ENCODE measurements around the gene IL1RL2. TPM values are rescaled to one million over a fixed set of nuclear protein-coding genes. Genes with fewer than 3 reads are reported as not detected.

The IL1RL2 gene
- total RNA-seq, 4 donors from 2014 or later = 0.35 to 0.49 TPM; not detected in 2

- in situ Hi-C loops (cut with MboI; ENCODE audit: low sequenced_read_pairs in 4 of 4) (loop anchor here in 1 of 4 donors (10.0 kb wide), 1 partner anchor 50 kb away; no protein-coding TSS in a partner anchor), intact Hi-C loops (cut with DNase I; ENCODE audit: low total_unique reads) (loop anchor here (10.0 kb wide), 1 partner anchor 170 kb away; the partner anchor contains the start of gene IL18R1)
- Histone ChIP-seq H3K4me1 (peaks cover 3 to 8% of the 10 kb centered on the region in 2 donors), H3K36me3 (no peaks in the 10 kb centered on the region), H3K4me3 (no peak overlapping the region), H3K27me3 (no peaks in the 10 kb centered on the region), H3K9me3 (no peaks in the 10 kb centered on the region), H3K27ac (no peak overlapping the region)
- no peak for ATAC-seq
- no peak for DNase-seq
- no peak for TF ChIP-seq POLR2A (IDR thresholded peaks at IDR 0.05)
- TF ChIP-seq CTCF (IDR thresholded peaks at IDR 0.05 in 4 of 5, conservative IDR thresholded peaks at IDR 0.05 in 1 of 5) = no peak
These were observed 2.3 kb upstream of the IL1RL2 start for GRCh38 chr2:102184568-102184967.

- Histone ChIP-seq H3K4me3 (no peak overlapping the region), H3K36me3 (no peaks in the 10 kb centered on the region), H3K9me3 (no peaks in the 10 kb centered on the region), H3K27me3 (no peaks in the 10 kb centered on the region), H3K4me1 (peaks cover 3 to 8% of the 10 kb centered on the region in 2 donors), H3K27ac (no peak overlapping the region)
- TF ChIP-seq CTCF (IDR thresholded peaks at IDR 0.05 in 4 of 5, conservative IDR thresholded peaks at IDR 0.05 in 1 of 5) = peak in 4 of 5 experiments; percentile 35 to 55 (median 48)
- TF ChIP-seq POLR2A (IDR thresholded peaks at IDR 0.05) = no peak
- in situ Hi-C loops (cut with MboI; ENCODE audit: low sequenced_read_pairs in 4 of 4) = loop anchor here in 1 of 4 donors (10.0 kb wide), 1 partner anchor 49 kb away; no protein-coding TSS in a partner anchor
- DNase-seq (no peak), ATAC-seq (peak in 1 of 2 donors; percentile 18)
- intact Hi-C loops (cut with DNase I; ENCODE audit: low total_unique reads) = loop anchor here (10.0 kb wide), 1 partner anchor 169 kb away; the partner anchor contains the start of gene IL18R1
These were observed 1.5 kb upstream of the IL1RL2 start for GRCh38 chr2:102185347-102185746.

DNA sequence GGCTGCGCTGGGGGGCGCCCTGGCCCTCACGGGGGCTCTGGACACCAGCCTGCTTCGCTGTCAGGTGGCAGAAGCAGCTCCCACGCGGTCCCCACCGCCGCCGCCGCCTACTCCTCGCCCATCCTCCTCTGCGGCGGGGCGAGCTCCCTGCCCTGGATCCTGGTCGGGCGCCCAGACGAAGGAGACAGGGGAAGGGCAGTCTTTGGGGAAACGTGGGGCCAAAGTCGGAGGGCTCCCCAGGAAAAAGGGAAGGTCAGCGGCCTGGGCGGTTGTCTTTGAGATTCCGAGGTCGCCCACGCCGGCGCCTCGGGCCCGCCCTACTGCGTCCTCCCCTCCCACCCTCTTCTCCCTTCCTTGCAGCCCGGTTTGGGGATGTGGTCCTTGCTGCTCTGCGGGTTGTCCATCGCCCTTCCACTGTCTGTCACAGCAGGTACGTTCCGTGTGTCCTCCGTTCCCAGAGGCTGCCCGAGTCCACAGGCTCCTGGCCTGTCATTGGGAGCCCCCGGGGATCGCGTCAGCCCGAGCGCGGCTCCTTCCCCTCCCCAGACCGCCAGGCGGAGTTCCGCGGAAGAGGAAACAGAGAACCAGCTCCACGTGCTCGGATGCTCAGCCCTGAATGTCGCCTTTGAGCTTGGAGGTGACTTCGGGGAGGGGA is 800 bp downstream of the IL1RL2 start:
- TF ChIP-seq POLR2A (IDR thresholded peaks at IDR 0.05) = peak in 1 of 2 donors; percentile 28
- TF ChIP-seq CTCF (IDR thresholded peaks at IDR 0.05 in 4 of 5, conservative IDR thresholded peaks at IDR 0.05 in 1 of 5) = peak in 4 of 5 experiments; percentile 27 to 54 (median 50)
- in situ Hi-C loops (cut with MboI; ENCODE audit: low sequenced_read_pairs in 4 of 4) = loop anchor here in 1 of 4 donors (10.0 kb wide), 1 partner anchor 47 kb away; no protein-coding TSS in a partner anchor
- intact Hi-C loops (cut with DNase I; ENCODE audit: low total_unique reads) = loop anchor here (1.0 to 10.0 kb wide), 3 partner anchors 54 to 167 kb away; partner anchors contain the start of gene IL18R1
- peak overlapping the region; percentile 50 to 74 (median 60) for H3K27ac ChIP-seq
- no peaks in the 10 kb centered on the region for H3K27me3 ChIP-seq
- no peaks in the 10 kb centered on the region for H3K36me3 ChIP-seq
- H3K9me3 ChIP-seq = no peaks in the 10 kb centered on the region
- ATAC-seq = peak; percentile 72 to 75
- no peaks in the 10 kb centered on the region for H3K4me1 ChIP-seq
- peak overlapping the region; percentile 56 to 66 (median 61) for H3K4me3 ChIP-seq
- peak; percentile 31 to 41 for DNase-seq

DNA sequence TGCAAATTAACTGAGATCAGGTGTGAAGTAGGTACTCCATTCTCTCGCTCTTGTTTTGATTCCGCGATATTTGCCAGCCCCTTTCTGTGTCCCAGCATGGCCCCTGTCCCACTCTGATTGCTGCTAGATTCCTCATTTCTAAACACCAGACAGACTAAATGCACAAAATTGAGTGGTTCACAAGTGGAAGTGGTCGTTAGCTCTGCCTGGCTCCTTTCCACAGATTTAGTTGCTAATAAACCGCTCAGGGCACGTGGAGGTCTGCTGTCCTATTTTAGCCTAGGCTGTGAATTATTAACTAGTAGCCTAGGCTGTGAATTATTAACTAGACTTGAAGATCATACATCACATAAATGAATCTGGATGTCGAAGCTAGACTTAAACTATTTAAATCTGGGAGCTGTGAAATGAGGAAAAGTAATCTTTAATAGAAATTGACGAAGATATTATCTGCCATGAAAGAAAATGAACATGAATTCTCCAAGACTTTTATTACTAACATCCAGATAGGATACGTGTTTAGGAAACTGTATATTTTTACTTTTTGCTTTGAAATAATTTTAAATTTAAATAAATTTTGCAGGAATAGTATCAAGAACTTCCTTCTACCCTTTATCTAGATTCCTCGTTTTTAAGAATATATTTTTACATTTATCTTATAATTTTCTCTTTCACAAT is 3.7 kb downstream of the IL1RL2 start:
- no peaks in the 10 kb centered on the region for H3K27me3 ChIP-seq
- no peak overlapping the region for H3K4me3 ChIP-seq
- ATAC-seq = no peak
- H3K4me1 ChIP-seq = no peaks in the 10 kb centered on the region
- in situ Hi-C loops (cut with MboI; ENCODE audit: low sequenced_read_pairs in 4 of 4) = no loop called here
- intact Hi-C loops (cut with DNase I; ENCODE audit: low total_unique reads) = no loop called here
- H3K36me3 ChIP-seq = no peaks in the 10 kb centered on the region
- H3K9me3 ChIP-seq = no peaks in the 10 kb centered on the region
- H3K27ac ChIP-seq = no peak overlapping the region
- TF ChIP-seq CTCF (IDR thresholded peaks at IDR 0.05 in 4 of 5, conservative IDR thresholded peaks at IDR 0.05 in 1 of 5) = no peak
- no peak for TF ChIP-seq POLR2A (IDR thresholded peaks at IDR 0.05)
- DNase-seq = no peak

All from gastrocnemius medialis (tissue), 4 donors.